Panc1 (cell line): ENCODE measurements around the gene CCDC112.

Source experiments
- POLR2AphosphoS5 ChIP-seq: IDR thresholded peaks from 2 replicates; pipeline ENCODE4 v1.6.1; 2012; ENCODE audit warnings: mild to moderate bottlenecking, low read depth, low read length, moderate library complexity
- SIN3A ChIP-seq: IDR thresholded peaks from 2 replicates; pipeline ENCODE4 v1.6.1; 2012; ENCODE audit warnings: low read depth, mild to moderate bottlenecking, low read length, moderate library complexity, borderline replicate concordance; ENCODE audit not compliant: insufficient read depth
- TF ChIP-seq, protein P1 (sequence below), 2 experiments: IDR thresholded peaks; 2 replicates each; pipeline ENCODE4 v1.6.1; 2011 to 2012; ENCODE audit warnings: low read depth in 2 of 2, control low read depth in 1 of 2, low read length in 1 of 2, mild to moderate bottlenecking in 1 of 2, moderate library complexity in 1 of 2; ENCODE audit not compliant: insufficient read depth in 1 of 2
- TF ChIP-seq, protein P2 (sequence below): fragments of 450-650 bp; IDR thresholded peaks from 2 replicates; pipeline ENCODE4 v1.5.1; 2017; ENCODE audit warnings: mild to moderate bottlenecking

DNA sequence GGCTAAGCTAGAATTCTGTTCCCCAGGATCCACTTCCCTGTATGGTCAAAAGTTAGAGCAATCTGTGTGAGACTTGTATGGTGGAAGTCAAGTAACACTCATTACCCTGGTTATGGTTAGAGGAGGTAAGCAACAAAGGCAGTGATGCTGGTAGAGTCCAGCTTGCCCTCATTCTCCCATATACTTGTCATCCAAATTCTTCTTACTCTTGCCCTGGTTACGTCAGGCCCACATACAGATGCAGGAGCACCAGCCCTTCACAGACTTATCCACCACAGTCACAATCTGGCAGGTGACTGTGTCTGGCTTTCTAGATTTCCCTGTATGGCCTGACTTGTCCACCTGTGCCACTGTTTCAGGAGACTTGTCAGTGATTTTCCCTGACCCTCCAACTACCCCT, 69.2 kb downstream of the CCDC112 start:
- TF ChIP-seq, protein P1, sequence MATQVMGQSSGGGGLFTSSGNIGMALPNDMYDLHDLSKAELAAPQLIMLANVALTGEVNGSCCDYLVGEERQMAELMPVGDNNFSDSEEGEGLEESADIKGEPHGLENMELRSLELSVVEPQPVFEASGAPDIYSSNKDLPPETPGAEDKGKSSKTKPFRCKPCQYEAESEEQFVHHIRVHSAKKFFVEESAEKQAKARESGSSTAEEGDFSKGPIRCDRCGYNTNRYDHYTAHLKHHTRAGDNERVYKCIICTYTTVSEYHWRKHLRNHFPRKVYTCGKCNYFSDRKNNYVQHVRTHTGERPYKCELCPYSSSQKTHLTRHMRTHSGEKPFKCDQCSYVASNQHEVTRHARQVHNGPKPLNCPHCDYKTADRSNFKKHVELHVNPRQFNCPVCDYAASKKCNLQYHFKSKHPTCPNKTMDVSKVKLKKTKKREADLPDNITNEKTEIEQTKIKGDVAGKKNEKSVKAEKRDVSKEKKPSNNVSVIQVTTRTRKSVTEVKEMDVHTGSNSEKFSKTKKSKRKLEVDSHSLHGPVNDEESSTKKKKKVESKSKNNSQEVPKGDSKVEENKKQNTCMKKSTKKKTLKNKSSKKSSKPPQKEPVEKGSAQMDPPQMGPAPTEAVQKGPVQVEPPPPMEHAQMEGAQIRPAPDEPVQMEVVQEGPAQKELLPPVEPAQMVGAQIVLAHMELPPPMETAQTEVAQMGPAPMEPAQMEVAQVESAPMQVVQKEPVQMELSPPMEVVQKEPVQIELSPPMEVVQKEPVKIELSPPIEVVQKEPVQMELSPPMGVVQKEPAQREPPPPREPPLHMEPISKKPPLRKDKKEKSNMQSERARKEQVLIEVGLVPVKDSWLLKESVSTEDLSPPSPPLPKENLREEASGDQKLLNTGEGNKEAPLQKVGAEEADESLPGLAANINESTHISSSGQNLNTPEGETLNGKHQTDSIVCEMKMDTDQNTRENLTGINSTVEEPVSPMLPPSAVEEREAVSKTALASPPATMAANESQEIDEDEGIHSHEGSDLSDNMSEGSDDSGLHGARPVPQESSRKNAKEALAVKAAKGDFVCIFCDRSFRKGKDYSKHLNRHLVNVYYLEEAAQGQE (IDR thresholded peaks at IDR 0.05; ENCODE audit: insufficient read depth in 1 of 2, low read depth in 2 of 2, low read length in 1 of 2): no peak
- TF ChIP-seq, protein P2, sequence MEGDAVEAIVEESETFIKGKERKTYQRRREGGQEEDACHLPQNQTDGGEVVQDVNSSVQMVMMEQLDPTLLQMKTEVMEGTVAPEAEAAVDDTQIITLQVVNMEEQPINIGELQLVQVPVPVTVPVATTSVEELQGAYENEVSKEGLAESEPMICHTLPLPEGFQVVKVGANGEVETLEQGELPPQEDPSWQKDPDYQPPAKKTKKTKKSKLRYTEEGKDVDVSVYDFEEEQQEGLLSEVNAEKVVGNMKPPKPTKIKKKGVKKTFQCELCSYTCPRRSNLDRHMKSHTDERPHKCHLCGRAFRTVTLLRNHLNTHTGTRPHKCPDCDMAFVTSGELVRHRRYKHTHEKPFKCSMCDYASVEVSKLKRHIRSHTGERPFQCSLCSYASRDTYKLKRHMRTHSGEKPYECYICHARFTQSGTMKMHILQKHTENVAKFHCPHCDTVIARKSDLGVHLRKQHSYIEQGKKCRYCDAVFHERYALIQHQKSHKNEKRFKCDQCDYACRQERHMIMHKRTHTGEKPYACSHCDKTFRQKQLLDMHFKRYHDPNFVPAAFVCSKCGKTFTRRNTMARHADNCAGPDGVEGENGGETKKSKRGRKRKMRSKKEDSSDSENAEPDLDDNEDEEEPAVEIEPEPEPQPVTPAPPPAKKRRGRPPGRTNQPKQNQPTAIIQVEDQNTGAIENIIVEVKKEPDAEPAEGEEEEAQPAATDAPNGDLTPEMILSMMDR: no peak
- no peak for TF ChIP-seq SIN3A
- TF ChIP-seq POLR2AphosphoS5: no peak
